GM10248 (cell line): Measurements from ENCODE around the gene FXYD1.
"Not testable (repeated sequence)": the region's sequence is repeated elsewhere in the genome, so short reads cannot be mapped to it uniquely, and the experiment has no call there.

Source experiments
- CTCF ChIA-PET: fragments of 300-600 bp; sonication (Branson Sonifier 250); formaldehyde crosslinking; extraction: SDS; loops from one replicate; lab custom pipeline; 2021; ENCODE audit warnings: antibody characterized with exemption; lab: Yijun Ruan, JAX
- POLR2A ChIA-PET: fragments of 350-650 bp; sonication (Branson Sonifier 250); formaldehyde crosslinking; extraction: SDS; loops from one replicate; lab custom pipeline; 2020; ENCODE audit warnings: antibody characterized with exemption; lab: Yijun Ruan, JAX
- DNase-seq: peaks from one replicate; pipeline ENCODE4 v3.0.0; 2012; ENCODE audit errors: extremely low spot score
- CTCF ChIP-seq: IDR thresholded peaks from 2 replicates; pipeline ENCODE4 v1.5.1; 2012; ENCODE audit warnings: mild to moderate bottlenecking, low read depth; ENCODE audit errors: extremely low read depth, missing control alignments, control extremely low read depth

The FXYD1 gene

DNA sequence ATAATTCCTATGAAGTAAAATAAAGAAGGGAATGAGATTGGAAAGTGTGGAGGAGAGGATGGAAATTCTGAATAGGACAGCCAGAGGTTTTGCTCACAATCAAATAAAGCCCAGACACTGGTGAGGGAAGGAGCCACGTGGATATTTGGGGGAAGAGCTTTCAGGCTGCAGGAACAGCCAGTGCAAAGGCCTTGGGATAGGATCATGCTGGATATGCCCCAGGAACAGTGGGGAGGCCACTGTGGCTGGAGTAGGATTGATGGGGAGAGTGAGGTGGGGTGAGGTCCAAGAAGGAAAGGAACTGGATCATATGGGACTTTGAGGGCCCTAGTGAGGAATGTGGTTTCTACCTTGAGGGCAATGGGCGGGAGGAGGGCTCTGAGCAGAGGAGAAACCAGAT is 11.8 kb downstream of the FXYD1 start:
- no peak for DNase-seq
- ChIA-PET CTCF (interaction anchor here (1.4 to 3.1 kb wide), 2 partner anchors 8 to 32 kb away, joined by 4 to 16 read pairs; partner anchors contain the start of gene FXYD7), POLR2A (no interaction called here)
- TF ChIP-seq CTCF = no peak

GRCh38 chr19:35151273-35152065 is 12.8 kb downstream of the FXYD1 start:
- no peak for DNase-seq
- ChIA-PET POLR2A (no interaction called here), CTCF (interaction anchor here (1.3 to 3.1 kb wide), 3 partner anchors 10 to 84 kb away, joined by 4 to 16 read pairs (median 13); partner anchors contain the start of genes FXYD7 and LGI4)
- no peak for TF ChIP-seq CTCF

DNA sequence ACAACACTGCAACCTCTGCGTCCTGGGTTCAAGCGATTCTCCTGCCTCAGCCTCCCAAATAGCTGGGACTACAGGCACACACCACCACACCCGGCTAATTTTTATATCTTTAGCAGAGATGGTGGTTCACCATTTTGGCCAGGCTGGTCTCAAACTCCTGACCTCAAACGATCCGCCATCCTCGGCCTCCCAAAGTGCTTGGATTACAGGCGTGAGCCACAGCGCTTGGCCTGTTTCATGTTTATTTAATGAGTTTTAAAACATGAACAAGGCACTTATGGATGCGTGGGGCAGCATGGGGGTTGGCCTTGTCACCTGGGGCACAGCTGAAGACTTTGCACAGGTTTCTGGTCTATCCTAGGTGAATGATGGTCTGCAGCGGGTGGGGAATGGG is 14.5 kb downstream of the FXYD1 start:
- DNase-seq = not testable (repeated sequence)
- ChIA-PET CTCF (interaction anchor here (1.1 to 2.8 kb wide), 5 partner anchors 7 to 87 kb away, joined by 3 to 24 read pairs (median 5); partner anchors contain the start of genes FXYD7 and LGI4), POLR2A (interaction anchor here (0.6 kb wide), 1 partner anchor 86 kb away, joined by 4 read pairs; no protein-coding TSS in a partner anchor)

DNA sequence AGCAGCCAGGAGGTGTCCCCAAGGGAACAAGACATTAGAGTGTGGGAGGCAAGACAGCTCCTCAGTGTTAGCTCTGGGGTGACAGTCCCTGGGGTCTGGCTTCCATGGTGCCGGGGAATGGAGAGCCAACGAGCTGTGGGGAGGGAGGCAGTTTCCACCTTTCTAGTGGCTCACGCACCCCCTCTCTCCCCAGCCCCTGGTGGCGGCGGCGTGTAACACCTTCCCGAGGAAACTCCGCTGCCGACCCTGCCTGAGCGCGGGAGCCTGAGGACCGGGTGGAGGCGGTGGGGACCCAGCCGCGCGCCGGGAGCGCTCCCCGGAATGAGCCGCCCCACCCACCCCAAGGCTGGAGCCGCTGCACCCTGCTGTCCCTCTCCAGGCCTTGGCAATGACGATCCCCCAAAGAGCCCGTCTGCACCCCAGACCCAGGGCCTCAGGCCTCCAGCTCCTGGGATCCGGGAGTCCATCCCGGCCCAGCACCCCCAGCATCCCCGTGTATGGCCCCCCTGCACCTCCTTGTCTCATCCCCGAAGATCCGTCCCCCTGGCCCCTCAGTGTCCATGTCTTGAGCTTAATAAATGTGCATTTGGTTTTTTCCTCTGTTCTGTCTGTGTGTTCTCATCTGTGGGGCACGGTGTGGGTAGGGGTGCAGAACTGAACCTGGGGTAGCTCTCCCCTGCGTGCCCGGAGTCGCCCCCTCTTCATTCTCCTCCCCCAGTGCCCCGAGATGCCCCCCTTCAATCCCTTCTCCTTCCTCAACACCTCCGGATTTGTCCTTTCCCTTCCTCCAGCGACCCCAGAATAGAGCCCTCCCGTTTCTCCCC is 15.3 kb downstream of the FXYD1 start:
- ChIA-PET POLR2A (no interaction called here), CTCF (interaction anchor here (0.6 to 2.8 kb wide), 14 partner anchors 8 to 336 kb away, joined by 3 to 24 read pairs (median 3); partner anchors contain the start of genes FXYD3, FXYD7 and LGI4)
- peak; percentile 59 for TF ChIP-seq CTCF
- DNase-seq = peak; percentile 81

- TF ChIP-seq CTCF = no peak
- CTCF ChIA-PET = interaction anchor here (0.6 to 2.5 kb wide), 12 partner anchors 9 to 335 kb away, joined by 3 to 24 read pairs (median 3); partner anchors contain the start of genes FXYD3 and FXYD7
- DNase-seq = peak; percentile 80
- POLR2A ChIA-PET = no interaction called here
Observed at GRCh38 chr19:35154525-35155406, 16.1 kb downstream of the FXYD1 start, which contains the start of gene FXYD5. FXYD5 (plus strand) TSS chr19:35154735; CDS start chr19:35155551, 816 bp downstream.

DNA sequence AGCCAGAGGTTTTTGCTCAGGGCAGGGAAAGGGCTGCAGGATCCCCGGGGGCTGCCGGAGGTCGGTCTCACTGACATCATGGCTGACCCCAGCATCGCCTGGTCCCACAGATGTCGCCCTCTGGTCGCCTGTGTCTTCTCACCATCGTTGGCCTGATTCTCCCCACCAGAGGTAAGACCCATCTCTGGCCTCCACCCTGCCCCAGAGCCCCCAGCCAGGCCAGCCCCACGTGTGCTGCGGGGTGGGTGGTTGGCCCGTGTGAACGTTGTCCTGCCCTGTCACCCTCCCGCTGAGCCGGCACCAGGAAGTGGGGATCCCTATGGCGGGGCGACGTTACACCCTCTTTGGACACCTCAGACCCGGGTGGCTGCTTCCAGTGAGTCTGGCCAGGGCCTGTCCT is 16.8 kb downstream of the FXYD1 start:
- ChIA-PET CTCF (interaction anchor here (0.9 to 2.5 kb wide), 2 partner anchors 13 kb away, joined by 3 to 24 read pairs; partner anchors contain the start of gene FXYD7), POLR2A (no interaction called here)
- peak; percentile 58 for DNase-seq

More for the DNA sequence above, 16.8 kb downstream of the FXYD1 start:
- TF ChIP-seq CTCF = peak; percentile 16
